ENCODE data around the gene TMED8.
A peak's percentile ranks its signal among the peaks of the same experiment; 100 is the strongest.
"Not testable (repeated sequence)": the region's sequence is repeated elsewhere in the genome, so short reads cannot be mapped to it uniquely, and the experiment has no call there.

The TMED8 gene

GRCh38 chr14:77320238-77320935 lies 56.5 kb downstream of the TMED8 start, which contains the start of gene POMT2:
Gene POMT2 (minus strand): TSS chr14:77320883. CDS start chr14:77320681, 202 bp downstream.
- DNase-seq, result peak; percentile 94

GRCh38 chr14:77319422-77319821 lies 57.5 kb downstream of the TMED8 start:
- DNase-seq, result no peak

GRCh38 chr14:77318756-77319155 lies 58.1 kb downstream of the TMED8 start:
- DNase-seq, result not testable (repeated sequence)

GRCh38 chr14:77318006-77318553 lies 58.8 kb downstream of the TMED8 start:
- DNase-seq, result no peak

- DNase-seq, result no peak
Measured at GRCh38 chr14:77316872-77317301, 60.0 kb downstream of the TMED8 start.

- DNase-seq, result no peak
Measured at GRCh38 chr14:77316195-77316505, 60.7 kb downstream of the TMED8 start.

- no peak for DNase-seq
Measured at GRCh38 chr14:77314539-77315457, 62.1 kb downstream of the TMED8 start.

- DNase-seq, result no peak
Measured at GRCh38 chr14:77314043-77314442, 62.9 kb downstream of the TMED8 start.

- no peak for DNase-seq
Measured at GRCh38 chr14:77313371-77313770, 63.5 kb downstream of the TMED8 start.

GRCh38 chr14:77311217-77311616 lies 65.7 kb downstream of the TMED8 start:
- no peak for DNase-seq

GRCh38 chr14:77310026-77310425 lies 66.9 kb downstream of the TMED8 start:
- no peak for DNase-seq

- no peak for DNase-seq
Measured at GRCh38 chr14:77309131-77309530, 67.8 kb downstream of the TMED8 start.

GRCh38 chr14:77306851-77307496 lies 69.9 kb downstream of the TMED8 start:
- DNase-seq, result no peak

- no peak for DNase-seq
Measured at GRCh38 chr14:77306416-77306815, 70.5 kb downstream of the TMED8 start.

GRCh38 chr14:77305696-77306095 lies 71.2 kb downstream of the TMED8 start:
- DNase-seq, result no peak

GRCh38 chr14:77303417-77304156 lies 73.3 kb downstream of the TMED8 start:
- DNase-seq, result no peak

- no peak for DNase-seq
Measured at GRCh38 chr14:77302926-77303325, 74.0 kb downstream of the TMED8 start.

GRCh38 chr14:77301103-77301502 lies 75.8 kb downstream of the TMED8 start:
- DNase-seq, result peak; percentile 52

GRCh38 chr14:77299771-77300170 lies 77.1 kb downstream of the TMED8 start:
- DNase-seq, result no peak

GRCh38 chr14:77296906-77297305 lies 80.0 kb downstream of the TMED8 start:
- DNase-seq, result no peak

- DNase-seq, result no peak
Measured at GRCh38 chr14:77296155-77296554, 80.7 kb downstream of the TMED8 start.

GRCh38 chr14:77290705-77291104 lies 86.2 kb downstream of the TMED8 start:
- no peak for DNase-seq

GRCh38 chr14:77286576-77286975 lies 90.3 kb downstream of the TMED8 start:
- no peak for DNase-seq
